HG03135 (cell line): ENCODE measurements around the gene TMEM207.
"Not testable (repeated sequence)": the region's sequence is repeated elsewhere in the genome, so short reads cannot be mapped to it uniquely, and the experiment has no call there.

Source experiments
- ATAC-seq: cut with Tn5 transposase; IDR thresholded peaks from one replicate; pipeline ENCODE4 v1.9.1; 2021; ENCODE audit warnings: mild to moderate bottlenecking, moderate library complexity; ENCODE audit not compliant: unreplicated experiment

Gene TMEM207

DNA sequence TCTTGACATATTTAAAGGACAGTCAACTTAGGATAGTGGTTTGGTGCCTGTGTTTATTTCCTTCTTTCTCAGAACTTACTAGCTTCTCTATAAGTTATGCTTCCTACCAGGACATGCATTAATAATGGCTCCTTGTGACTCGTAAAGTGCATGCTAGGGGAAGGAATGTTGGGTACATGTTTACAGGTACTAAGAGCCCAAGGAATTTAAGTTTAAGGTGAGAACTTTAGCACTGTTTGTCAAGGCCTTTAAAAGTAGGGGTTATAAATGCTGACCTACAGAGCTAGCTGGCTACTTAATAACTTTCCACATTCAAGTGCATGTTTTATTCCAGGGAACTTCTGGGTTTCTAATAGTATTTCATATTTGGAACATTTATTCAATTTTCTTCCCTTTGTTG, at the start of gene TMEM207:
TSS of gene TMEM207 (minus strand) at position 101 of the 400 bp plus-strand sequence. CDS start at position 9, 92 bp downstream.
- no peak for ATAC-seq

DNA sequence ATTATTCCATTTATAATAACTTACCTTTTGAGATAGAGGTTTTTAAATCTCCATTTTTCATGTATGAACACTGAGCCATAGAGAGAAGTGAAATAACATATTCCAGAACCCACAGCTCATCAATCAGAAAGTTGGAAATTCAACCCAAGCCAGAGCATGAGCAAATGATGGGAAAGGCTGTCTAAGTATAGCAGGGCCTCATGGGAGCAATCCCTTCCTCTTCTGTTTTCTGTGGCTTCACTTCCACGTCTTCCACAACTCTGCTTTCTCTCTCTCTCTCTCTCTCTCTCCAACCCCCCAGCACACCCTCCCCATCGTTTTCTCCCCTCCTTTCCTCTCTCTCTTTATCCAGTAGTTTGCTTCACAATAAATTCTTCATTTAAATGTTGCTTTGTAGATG, 49.4 kb upstream of the TMEM207 start:
- ATAC-seq, result no peak

DNA sequence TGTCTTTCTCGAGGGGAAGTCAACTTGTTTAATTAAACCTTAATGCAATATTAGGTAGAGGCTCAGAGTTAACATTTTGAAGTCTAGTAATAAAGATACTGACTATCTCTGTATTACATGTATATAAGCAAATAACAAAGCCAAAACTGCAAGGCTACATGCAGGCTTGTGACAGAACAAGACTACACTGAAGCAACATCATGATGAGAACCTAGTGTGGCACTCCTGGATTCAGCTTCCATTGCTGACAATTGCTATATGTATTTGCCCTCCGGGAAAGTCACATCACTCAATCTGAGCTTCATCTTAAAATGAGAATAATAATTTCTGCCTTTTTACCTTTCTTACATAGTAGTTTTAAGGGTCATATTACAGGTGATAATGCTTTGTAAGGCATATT, 48.6 kb upstream of the TMEM207 start:
- no peak for ATAC-seq

DNA sequence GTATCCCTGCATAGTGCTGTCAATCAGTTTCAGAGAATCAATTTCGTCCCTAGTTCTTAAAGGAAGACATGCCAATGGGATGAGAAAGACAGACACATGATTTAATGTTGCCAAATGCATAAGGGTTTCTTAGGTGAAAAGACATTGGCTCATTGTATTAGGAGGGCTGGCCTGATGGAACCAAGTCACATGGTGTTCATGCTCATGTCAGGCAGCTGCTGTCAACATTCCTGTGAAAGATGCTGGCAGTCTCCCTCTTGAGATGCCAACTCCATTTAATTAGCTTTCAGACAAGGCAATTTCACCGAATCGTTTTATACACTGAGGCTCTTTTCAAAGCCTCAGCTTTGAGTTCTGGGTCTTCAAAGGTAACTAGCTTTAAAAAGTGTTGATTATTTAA, 48.1 kb upstream of the TMEM207 start:
- no peak for ATAC-seq

DNA sequence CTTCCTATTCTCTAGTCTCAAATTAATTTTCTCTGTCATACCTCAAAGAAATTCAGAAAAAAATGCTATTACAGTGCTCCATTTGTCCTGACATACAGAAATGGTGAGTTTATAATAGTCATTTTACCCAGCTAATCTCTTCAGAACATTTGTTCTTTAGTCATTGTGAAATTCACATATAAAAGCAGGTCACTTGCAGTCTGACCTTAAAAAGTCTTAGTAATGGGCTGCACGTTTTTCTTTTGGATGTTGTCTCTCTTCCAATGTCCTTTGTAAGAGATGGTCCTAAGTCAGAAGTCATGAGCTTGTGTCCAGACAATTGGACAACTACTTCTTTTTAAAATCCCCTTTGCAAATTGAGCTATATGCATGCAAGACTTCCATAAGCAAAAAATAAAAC, 47.2 kb upstream of the TMEM207 start:
- no peak for ATAC-seq

DNA sequence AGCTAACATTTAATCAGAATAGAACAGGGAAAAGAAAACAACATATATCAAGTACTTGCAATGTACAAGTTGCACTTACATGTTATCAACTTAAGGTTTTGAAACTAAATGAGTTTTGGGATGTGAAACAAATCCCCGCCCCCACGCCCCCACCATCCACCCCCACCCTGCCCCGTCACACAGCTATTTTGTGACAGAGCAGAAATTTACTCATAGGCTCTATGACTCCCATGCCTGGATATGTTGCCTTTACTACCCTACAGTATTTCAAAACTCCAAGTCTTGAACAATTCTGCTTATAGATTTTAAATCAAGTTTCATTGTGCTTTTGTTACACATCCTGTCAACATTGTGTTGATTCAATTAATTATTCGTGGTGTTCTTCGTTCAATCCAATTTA, 46.1 kb upstream of the TMEM207 start:
- no peak for ATAC-seq

DNA sequence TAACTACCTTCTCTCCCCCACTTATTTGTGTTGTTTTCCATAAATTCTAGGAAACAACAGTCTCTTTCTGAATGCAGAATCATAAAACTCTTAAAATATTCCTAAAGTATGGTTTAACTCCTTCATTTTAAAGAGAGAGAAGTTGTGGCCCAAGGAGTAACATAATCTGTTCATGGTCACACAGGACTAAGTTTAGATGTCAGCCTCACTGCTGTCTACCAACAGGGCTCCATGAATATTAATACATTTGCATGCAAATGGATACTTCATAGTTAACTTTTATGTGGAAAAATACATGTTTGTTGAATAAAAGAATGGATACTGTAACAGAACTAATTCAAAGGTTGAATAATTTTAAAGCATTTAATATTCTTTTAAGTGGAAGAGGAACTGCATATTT, 45.7 kb upstream of the TMEM207 start:
- no peak for ATAC-seq

DNA sequence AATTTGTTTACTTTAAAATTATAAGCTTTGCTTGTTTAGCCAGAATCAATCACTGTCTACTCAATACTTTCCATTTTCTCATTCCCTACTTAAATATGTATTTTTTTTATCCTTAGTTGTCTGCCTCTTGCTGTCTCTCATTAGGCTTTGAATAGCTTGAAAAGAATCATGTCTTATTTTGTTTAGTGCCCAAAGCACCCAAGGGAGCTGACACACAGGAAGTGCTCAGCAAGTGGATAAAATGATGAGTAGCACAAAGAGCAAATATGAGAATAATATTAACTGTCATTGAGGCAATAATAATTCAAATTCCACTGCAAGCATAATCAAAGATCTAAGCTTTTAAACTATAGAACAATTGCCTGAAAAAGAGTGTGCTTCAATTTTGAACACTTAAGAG, 45.2 kb upstream of the TMEM207 start:
- ATAC-seq, result no peak

DNA sequence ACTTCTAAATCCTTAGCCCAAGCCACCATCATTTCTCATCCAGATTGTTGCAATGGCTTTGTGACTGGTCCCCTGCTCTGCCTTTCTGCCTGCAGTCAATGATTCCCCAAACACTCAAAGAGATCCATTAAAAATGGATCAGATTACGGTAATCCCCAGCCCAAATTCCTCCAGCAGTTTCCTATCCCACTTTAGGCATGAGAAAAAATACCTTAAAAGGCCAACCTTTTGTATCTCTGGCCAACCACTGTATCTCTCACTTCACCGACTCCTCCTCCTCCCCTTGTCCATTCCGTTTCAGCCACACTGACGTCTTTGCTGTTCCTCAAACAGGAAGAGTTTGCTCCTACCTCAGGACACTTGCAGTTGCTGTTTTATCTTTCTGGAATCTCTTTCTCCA, 43.3 kb upstream of the TMEM207 start:
- ATAC-seq, result no peak

DNA sequence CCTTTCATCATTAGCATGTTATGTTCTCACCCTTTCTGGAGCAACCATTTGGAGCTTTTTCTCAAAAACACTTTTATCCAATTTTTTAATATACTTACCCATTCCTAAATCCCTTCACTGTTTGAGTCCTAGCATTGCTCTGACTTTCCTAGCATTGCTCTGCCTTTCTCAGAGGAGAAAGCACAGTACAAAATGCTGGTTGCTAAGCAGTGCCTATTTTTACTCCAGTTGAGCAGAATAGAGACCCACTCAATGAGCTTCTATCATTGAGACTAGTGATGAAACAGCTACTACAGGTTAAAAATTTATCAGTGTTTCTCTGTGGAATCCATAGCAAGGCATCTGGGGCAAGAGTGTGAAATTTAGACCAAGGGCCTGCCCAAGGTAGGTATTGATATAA, 42.4 kb upstream of the TMEM207 start:
- no peak for ATAC-seq

DNA sequence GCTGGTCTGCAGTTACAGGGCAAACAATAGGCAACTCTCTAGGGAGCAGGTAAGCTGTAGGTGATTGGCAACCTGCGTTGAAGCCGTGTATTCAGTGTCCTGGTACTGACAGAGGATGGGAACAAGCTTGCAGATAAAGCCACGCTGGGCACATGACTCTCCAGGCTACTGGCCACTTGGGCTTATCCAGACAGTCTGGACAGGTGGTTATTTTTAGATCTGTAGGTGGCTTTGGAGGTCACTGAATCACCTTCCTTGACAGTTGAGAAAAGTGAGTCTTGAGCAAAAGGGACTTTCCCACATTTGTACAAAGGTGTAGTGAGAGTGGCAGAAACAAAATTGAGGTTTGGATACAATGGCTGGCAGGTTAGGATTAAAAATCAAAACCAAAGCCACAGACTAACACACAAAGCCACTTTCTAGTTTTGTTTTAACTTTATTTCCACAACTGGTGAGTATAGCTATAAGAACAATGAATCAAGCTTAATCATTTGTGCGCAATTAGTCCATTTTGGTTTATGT, 41.9 kb upstream of the TMEM207 start:
- no peak for ATAC-seq

DNA sequence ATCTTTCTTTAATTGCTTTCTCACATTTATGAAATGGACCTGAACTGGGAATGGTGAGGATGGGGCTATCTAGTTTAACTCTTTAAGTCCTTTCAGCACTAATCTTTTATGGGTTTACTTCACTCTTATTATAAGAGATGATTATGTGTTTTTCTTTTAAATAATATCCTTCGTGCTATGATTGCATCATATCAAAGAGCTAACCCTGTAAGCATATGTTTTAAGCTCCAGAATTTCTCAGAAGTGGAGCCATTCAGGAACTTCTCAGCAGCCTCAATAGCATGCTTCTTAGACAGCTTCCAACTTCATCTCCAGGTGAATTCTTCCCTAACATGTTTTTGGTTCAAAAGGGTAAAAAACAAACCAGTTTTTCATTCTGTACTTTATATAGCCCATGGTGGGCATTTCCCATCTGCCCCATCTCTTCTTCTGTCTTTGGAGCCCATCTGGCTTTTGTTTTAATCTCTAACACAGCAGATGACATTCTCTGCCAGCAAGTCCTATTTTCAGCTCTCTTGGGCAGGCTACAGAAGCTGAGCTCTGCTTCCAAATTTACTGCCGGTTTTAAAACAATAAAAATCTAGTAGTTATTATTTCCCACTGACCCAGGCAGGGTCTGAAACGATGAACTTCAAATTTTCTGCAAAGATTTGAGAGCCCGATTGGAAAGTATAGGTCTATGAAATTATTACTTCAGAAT, 37.4 kb upstream of the TMEM207 start:
- no peak for ATAC-seq

DNA sequence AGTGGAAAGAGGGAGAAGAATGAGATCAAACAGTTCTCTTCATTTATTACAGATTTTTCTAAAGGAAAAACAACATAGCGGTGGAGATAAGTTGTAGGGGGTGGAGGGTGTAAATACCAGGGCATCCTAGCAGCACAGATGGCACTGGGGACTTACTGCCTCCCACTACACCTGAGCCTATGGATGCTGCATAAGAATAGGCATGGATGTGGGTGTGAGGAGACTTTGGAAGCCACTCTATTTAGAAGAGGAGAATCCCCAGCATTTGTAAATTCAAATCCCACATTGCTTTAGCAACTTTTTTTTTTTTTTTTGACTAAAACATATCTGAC, 36.8 kb upstream of the TMEM207 start:
- no peak for ATAC-seq

DNA sequence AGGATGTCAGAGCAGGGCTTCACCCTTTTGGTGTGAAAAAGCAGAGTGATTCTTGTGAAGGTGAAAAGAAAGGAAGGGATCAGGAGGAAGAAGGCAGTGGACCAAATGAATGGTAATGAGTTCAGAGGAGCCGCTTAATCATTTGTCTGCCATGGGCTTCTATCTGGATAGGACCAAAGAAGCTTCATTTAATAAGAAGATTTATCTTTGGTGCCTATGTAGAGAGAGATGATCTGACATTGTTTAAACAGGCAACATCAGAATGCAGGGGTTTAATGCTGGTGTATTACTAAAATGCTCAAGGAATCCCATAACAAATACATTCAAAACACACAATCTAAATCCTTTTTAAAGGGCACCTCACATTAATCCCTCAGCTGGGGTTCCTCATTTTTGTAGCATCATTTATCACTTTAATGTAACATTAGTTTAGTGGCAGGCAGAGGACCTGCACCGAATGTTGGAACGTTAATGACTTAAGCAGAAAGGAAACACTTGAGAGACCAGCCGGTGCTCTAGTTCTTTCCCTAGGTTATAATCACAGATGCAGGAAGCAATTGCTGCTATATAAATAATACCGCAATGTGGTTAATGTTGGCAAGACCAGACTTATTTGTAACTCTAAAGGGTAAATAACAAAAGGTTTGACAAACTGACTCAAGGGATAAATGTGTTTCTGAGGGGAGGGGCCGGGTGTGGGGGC, 36.3 kb upstream of the TMEM207 start:
- no peak for ATAC-seq

DNA sequence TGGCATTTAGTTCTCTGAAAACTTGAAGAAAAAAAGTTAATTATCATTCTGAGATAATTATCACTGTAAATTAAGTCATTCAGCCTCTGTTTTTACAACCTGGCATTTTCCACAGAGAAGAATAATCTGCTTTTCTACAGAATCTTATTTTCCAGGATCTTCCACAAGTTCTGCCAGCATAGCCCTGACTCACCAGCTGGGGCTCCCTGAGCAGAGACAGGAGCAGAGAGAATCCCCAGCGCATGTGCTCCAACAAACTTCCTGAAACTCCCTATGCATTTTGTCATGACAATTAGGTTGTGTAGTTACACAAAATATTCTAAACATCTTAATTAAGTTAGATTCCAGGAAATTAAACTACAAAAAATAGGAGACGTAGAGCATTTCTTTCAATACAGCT, 32.1 kb upstream of the TMEM207 start:
- no peak for ATAC-seq

DNA sequence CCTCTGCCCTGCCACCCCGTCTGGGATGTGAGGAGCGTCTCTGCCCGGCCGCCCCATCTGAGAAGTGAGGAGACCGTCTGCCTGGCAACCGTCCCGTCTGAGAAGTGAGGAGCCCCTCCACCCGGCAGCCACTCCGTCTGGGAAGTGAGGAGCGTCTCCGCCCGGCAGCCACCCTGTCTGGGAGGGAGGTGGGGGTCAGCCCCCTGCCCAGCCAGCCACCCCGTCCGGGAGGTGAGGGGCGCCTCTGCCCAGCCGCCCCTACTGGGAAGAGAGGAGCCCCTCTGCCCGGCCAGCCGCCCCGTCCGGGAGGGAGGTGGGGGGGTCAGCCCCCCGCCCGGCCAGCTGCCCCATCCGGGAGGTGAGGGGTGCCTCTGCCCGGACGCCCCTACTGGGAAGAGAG, 23.6 kb upstream of the TMEM207 start:
- not testable (repeated sequence) for ATAC-seq

DNA sequence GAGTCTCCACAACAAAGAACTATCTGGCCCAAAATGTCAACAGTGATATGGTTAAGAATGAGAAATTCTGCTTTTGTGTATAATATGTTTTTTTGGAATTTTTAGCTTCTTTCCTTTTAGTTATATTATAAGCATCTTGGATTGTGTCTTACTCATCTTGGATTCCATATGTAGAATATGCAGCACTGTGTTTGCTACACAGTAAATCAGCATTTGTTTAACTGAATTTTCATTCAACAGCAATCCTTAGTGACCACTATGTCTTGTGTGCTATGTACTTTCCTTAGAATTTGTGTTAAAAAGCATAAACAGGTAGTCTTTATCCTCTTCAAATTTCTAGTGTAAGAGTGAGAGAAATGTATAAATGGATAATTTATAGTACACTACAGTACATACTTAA, 18.2 kb upstream of the TMEM207 start:
- no peak for ATAC-seq

DNA sequence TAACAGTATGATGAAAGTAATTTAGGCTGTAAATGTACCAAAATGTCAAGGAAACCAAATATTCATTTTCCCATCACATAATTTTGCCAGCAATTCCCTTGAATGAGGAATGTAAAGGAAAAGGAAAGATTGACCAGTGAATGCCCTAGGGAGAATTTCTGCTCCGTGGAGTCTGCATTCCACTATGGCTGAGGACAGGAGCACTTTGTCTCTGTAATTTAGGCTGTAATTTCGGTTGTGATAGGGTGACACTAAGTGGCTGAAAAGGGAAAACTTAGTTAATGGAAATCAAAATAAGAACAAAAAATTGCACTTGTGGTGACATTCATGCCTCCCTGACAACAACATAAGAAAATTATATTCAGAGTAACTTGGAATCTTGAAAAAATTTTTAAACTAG, 8.3 kb upstream of the TMEM207 start:
- ATAC-seq, result no peak

DNA sequence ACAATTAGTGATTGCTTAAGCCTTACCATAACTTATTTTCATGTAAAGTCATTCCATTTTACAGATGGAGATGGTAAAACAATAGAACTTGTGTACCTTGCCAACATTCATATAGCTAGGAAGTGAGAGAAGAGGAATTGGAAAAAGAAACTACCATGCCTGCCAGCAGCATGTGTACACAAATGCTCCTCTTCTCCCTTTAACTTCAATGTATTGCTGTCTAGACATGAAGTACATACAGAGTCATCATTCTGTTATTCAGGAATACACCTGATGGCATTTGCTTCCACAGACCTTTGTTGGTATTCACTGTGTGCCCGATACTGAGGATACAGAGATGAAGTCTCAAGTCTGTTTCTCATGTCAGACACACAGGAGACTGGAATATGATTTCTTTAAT, 7.1 kb upstream of the TMEM207 start:
- no peak for ATAC-seq

DNA sequence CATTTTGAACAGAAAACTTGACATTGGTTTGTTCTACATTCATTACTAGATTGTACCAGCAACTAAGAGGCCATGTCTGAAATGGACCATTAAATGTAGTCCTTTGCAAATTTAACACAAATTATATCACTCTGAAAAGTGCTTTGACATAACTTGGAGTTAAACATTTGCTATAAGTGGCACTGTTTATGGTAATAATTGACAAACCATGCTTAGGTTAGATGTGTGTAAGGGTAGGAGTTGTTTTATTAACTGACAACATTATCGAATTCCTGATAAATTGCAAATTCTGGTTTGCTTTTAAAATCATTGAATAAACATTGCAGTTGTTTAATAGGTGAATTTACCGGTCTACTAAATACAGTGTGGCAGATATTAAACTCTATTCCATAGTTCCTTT, 6.1 kb upstream of the TMEM207 start:
- no peak for ATAC-seq

DNA sequence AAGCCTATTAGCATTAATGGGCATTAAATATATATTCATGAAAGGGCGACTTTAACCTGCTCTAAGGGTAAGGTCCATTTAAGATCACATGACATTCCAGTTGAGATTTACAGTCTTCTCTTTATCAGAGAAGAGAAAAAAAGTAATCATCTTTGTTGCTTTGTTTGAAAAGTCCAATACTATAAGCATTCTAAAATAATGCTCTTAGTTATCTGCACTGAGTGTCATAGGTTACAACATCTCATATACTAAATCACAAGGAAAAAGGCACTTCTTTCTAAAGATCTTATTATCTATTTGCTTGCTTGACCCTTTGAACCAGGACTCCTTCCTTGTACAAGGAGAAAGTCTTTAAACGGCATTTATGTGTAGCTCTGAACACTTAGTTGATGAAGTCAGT, 1.4 kb downstream of the TMEM207 start:
- no peak for ATAC-seq

DNA sequence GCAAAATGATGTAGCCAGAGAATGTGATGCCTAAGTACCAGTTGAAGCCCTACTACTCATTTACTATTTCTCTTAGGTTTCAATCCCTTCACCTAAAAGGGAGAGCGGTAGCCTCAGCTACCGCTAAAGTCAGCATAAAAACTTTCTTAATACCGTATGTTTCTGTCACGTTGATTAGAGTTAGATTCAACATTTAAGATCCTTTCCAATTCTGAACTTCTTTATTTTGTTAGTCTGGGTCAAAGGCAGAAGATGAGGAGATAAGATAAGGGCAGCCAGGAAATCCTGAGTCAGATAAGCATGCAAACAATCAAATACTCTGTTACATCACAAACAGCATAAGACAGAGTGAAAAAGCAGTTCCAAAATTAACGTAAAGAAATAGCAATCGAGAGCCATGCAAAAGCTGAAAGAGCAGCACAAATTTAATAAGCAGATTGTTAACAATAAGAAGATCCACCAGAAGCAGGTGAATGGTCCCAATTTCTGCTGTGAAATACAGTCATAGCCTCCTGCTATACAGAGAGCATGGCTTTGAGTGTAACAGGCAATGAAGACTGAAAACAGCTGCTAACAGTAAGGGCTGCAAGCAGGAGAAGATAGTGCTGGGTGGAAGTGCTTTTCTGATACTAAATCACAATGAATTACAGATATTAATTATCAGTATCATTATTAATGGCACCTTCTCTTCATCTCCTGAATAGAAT, 3.0 kb downstream of the TMEM207 start:
- ATAC-seq, result no peak
